Measurements from ENCODE around the gene GLRX5.

GRCh38 chr14:95491936-95492608 lies 42.8 kb upstream of the GLRX5 start:
- TF ChIP-seq CTCF (IDR thresholded peaks at IDR 0.05; ENCODE audit: insufficient read depth, low read length, poor library complexity, severe bottlenecking) (no peak), EZH2phosphoT487 (conservative IDR thresholded peaks at IDR 0.05; ENCODE audit: low read length) (no peak)
